HepG2 (cell line): Measurements from ENCODE around the gene PKMYT1. TPM values are rescaled to one million over a fixed set of nuclear protein-coding genes. Genes with fewer than 3 reads are reported as not detected.

Source experiments
- GLI4 ChIP-seq: sonication (generic); formaldehyde crosslinking; IDR thresholded peaks from 2 replicates; pipeline ENCODE4 v1.5.1; 2020; ENCODE audit warnings: missing genetic modification reagents, mild to moderate bottlenecking, moderate library complexity, borderline replicate concordance
- KDM2A ChIP-seq: sonication (generic); formaldehyde crosslinking; IDR thresholded peaks from 2 replicates; pipeline ENCODE4 v1.4.0; 2020; ENCODE audit warnings: low read depth, missing genetic modification reagents, borderline replicate concordance
- KLF15 ChIP-seq: sonication (generic); formaldehyde crosslinking; IDR thresholded peaks from 2 replicates; pipeline ENCODE4 v1.8.1; 2023; ENCODE audit warnings: borderline replicate concordance, mild to moderate bottlenecking, inconsistent platforms, missing genetic modification reagents, mixed read lengths
- MTA1 ChIP-seq: sonication (generic); formaldehyde crosslinking; IDR thresholded peaks from 2 replicates; pipeline ENCODE4 v1.4.0; 2020; ENCODE audit warnings: missing genetic modification reagents, mild to moderate bottlenecking, borderline replicate concordance
- RAD21 ChIP-seq: fragments of 450-650 bp; formaldehyde crosslinking; IDR thresholded peaks from 2 replicates; pipeline ENCODE4 v1.5.0; 2020; ENCODE audit warnings: mild to moderate bottlenecking
- SETDB1 ChIP-seq: sonication (generic); formaldehyde crosslinking; IDR thresholded peaks from 2 replicates; pipeline ENCODE4 v1.5.1; 2020; ENCODE audit warnings: missing genetic modification reagents, mild to moderate bottlenecking, borderline replicate concordance
- SIN3A ChIP-seq: IDR thresholded peaks from 2 replicates; pipeline ENCODE4 v1.6.1; 2011; ENCODE audit warnings: low read depth, mild to moderate bottlenecking, control low read depth, low read length, borderline replicate concordance
- SPEN ChIP-seq: sonication (generic); formaldehyde crosslinking; IDR thresholded peaks from 2 replicates; pipeline ENCODE4 v1.5.1; 2020; ENCODE audit warnings: low read depth, mild to moderate bottlenecking, missing genetic modification reagents
- SRSF1 ChIP-seq: fragments of 200-400 bp; formaldehyde crosslinking; optimal IDR thresholded peaks from 2 replicates; pipeline ENCODE3; 2017; ENCODE audit warnings: mild to moderate bottlenecking, low read depth, low read length, moderate library complexity
- ZNF572 ChIP-seq: sonication (generic); formaldehyde crosslinking; IDR thresholded peaks from 2 replicates; pipeline ENCODE4 v1.5.1; 2020; ENCODE audit warnings: mild to moderate bottlenecking, missing genetic modification reagents
- ZNF781 ChIP-seq: sonication (generic); formaldehyde crosslinking; IDR thresholded peaks from 2 replicates; pipeline ENCODE4 v1.5.1; 2020; ENCODE audit warnings: borderline replicate concordance, mild to moderate bottlenecking, missing genetic modification reagents; ENCODE audit errors: not compliant biosample characterization
- ZZZ3 ChIP-seq: sonication (generic); formaldehyde crosslinking; IDR thresholded peaks from 2 replicates; pipeline ENCODE4 v1.4.0; 2020; ENCODE audit warnings: missing genetic modification reagents, mild to moderate bottlenecking, borderline replicate concordance
- polyA plus RNA-seq, 8 experiments: library from polyadenylated mRNA; depleted of rRNA in 3 of 8; stranded (reverse) in 7 of 8; unstranded in 1 of 8; fragments of >200 nt; fragmentation: Illumina TruSeq in 4 of 8; extraction: Trizol in 4 of 8; gene quantifications; 2 replicates each; pipeline versions ENCODE4 v1.2.1 to v1.2.3, GENCODE V29; 2011 to 2016; ENCODE audit warnings: low read depth in 4 of 8, missing spikeins in 1 of 8, mixed read lengths in 1 of 8; ENCODE audit not compliant: insufficient read depth in 1 of 8
- total RNA-seq, 5 experiments: library from RNA; depleted of rRNA; stranded (reverse); fragments of >200 nt; fragmentation: Illumina TruSeq; extraction: Trizol; gene quantifications; 2 replicates each; pipeline ENCODE4 v1.2.3, GENCODE V29; 2016; ENCODE audit warnings: low read depth in 1 of 5
- TF ChIP-seq, protein P1 (sequence below): sonication (generic); formaldehyde crosslinking; IDR thresholded peaks from 2 replicates; pipeline ENCODE4 v1.5.0; 2020; ENCODE audit warnings: mild to moderate bottlenecking, missing genetic modification reagents
- TF ChIP-seq, protein P2 (sequence below): sonication (generic); formaldehyde crosslinking; IDR thresholded peaks from 2 replicates; pipeline ENCODE4 v1.5.0; 2020; ENCODE audit warnings: mild to moderate bottlenecking, missing genetic modification reagents, moderate library complexity
- TF ChIP-seq, protein P3 (sequence below), 2 experiments: sonication (generic) in 1 of 2; formaldehyde crosslinking in 1 of 2; IDR thresholded peaks; 2 replicates each; pipeline versions ENCODE4 v1.4.0 to v1.6.1; 2018 to 2020; ENCODE audit warnings: missing genetic modification reagents in 2 of 2, borderline replicate concordance in 1 of 2, low read depth in 1 of 2, mild to moderate bottlenecking in 1 of 2, missing biosample characterization in 1 of 2
- TF ChIP-seq, protein P4 (sequence below): sonication (generic); formaldehyde crosslinking; IDR thresholded peaks from 2 replicates; pipeline ENCODE4 v1.4.0; 2020; ENCODE audit warnings: mild to moderate bottlenecking, missing genetic modification reagents

PKMYT1 gene
- total and polyA plus RNA-seq, 2 of the 13 experiments (the other 11 are each of a cell fraction or from before 2014, with no cell fraction given), result 7.0 to 27.8 TPM

DNA sequence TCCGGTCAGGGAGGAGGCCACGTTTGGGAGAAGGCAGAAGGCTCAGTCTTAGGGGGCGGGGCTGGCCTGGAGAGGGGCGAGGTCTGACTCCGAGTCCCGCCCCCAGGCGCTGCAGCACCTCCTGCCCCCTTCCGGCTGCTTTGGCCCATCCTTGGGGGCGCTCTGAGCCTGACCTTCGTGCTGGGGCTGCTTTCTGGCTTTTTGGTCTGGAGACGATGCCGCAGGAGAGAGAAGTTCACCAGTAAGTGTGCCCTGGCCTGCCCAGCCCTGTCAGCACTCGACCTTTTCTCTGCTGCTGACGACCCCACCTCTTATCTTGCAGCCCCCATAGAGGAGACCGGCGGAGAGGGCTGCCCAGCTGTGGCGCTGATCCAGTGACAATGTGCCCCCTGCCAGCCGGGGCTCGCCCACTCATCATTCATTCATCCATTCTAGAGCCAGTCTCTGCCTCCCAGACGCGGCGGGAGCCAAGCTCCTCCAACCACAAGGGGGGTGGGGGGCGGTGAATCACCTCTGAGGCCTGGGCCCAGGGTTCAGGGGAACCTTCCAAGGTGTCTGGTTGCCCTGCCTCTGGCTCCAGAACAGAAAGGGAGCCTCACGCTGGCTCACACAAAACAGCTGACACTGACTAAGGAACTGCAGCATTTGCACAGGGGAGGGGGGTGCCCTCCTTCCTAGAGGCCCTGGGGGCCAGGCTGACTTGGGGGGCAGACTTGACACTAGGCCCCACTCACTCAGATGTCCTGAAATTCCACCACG lies 41.4 kb upstream of the PKMYT1 start (continued):
- TF ChIP-seq, protein P1, sequence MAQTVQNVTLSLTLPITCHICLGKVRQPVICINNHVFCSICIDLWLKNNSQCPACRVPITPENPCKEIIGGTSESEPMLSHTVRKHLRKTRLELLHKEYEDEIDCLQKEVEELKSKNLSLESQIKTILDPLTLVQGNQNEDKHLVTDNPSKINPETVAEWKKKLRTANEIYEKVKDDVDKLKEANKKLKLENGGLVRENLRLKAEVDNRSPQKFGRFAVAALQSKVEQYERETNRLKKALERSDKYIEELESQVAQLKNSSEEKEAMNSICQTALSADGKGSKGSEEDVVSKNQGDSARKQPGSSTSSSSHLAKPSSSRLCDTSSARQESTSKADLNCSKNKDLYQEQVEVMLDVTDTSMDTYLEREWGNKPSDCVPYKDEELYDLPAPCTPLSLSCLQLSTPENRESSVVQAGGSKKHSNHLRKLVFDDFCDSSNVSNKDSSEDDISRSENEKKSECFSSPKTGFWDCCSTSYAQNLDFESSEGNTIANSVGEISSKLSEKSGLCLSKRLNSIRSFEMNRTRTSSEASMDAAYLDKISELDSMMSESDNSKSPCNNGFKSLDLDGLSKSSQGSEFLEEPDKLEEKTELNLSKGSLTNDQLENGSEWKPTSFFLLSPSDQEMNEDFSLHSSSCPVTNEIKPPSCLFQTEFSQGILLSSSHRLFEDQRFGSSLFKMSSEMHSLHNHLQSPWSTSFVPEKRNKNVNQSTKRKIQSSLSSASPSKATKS (CRISPR knock-in tag), result no peak
- 0 out of 2 replicates have a peak, but pooled peaks have one; percentile 24 for TF ChIP-seq SIN3A
- 0 out of 2 replicates have a peak, but pooled peaks have one; percentile 38 for TF ChIP-seq GLI4
- TF ChIP-seq ZZZ3 (CRISPR knock-in tag), result no peak
- no peak for TF ChIP-seq SETDB1 (CRISPR knock-in tag)
- TF ChIP-seq RAD21 (CRISPR knock-in tag), result 0 out of 2 replicates have a peak, but pooled peaks have one; percentile 34
- TF ChIP-seq, protein P2, sequence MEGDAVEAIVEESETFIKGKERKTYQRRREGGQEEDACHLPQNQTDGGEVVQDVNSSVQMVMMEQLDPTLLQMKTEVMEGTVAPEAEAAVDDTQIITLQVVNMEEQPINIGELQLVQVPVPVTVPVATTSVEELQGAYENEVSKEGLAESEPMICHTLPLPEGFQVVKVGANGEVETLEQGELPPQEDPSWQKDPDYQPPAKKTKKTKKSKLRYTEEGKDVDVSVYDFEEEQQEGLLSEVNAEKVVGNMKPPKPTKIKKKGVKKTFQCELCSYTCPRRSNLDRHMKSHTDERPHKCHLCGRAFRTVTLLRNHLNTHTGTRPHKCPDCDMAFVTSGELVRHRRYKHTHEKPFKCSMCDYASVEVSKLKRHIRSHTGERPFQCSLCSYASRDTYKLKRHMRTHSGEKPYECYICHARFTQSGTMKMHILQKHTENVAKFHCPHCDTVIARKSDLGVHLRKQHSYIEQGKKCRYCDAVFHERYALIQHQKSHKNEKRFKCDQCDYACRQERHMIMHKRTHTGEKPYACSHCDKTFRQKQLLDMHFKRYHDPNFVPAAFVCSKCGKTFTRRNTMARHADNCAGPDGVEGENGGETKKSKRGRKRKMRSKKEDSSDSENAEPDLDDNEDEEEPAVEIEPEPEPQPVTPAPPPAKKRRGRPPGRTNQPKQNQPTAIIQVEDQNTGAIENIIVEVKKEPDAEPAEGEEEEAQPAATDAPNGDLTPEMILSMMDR (CRISPR knock-in tag), result peak; percentile 70
- TF ChIP-seq, protein P3, sequence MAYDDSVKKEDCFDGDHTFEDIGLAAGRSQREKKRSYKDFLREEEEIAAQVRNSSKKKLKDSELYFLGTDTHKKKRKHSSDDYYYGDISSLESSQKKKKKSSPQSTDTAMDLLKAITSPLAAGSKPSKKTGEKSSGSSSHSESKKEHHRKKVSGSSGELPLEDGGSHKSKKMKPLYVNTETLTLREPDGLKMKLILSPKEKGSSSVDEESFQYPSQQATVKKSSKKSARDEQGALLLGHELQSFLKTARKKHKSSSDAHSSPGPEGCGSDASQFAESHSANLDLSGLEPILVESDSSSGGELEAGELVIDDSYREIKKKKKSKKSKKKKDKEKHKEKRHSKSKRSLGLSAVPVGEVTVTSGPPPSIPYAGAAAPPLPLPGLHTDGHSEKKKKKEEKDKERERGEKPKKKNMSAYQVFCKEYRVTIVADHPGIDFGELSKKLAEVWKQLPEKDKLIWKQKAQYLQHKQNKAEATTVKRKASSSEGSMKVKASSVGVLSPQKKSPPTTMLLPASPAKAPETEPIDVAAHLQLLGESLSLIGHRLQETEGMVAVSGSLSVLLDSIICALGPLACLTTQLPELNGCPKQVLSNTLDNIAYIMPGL (CRISPR knock-in tag; IDR thresholded peaks at IDR 0.05; ENCODE audit: borderline replicate concordance in 1 of 2, low read depth in 1 of 2), result peak in 1 of 2 experiments; percentile 45; a peak in 1 of 4 replicates
- peak; percentile 47 for TF ChIP-seq SRSF1
- TF ChIP-seq ZNF572, result 0 out of 2 replicates have a peak, but pooled peaks have one; percentile 26
- TF ChIP-seq KDM2A (CRISPR knock-in tag), result no peak
- no peak for TF ChIP-seq KLF15 (CRISPR knock-in tag)
- no peak for TF ChIP-seq ZNF781 (CRISPR knock-in tag)
- TF ChIP-seq, protein P4, sequence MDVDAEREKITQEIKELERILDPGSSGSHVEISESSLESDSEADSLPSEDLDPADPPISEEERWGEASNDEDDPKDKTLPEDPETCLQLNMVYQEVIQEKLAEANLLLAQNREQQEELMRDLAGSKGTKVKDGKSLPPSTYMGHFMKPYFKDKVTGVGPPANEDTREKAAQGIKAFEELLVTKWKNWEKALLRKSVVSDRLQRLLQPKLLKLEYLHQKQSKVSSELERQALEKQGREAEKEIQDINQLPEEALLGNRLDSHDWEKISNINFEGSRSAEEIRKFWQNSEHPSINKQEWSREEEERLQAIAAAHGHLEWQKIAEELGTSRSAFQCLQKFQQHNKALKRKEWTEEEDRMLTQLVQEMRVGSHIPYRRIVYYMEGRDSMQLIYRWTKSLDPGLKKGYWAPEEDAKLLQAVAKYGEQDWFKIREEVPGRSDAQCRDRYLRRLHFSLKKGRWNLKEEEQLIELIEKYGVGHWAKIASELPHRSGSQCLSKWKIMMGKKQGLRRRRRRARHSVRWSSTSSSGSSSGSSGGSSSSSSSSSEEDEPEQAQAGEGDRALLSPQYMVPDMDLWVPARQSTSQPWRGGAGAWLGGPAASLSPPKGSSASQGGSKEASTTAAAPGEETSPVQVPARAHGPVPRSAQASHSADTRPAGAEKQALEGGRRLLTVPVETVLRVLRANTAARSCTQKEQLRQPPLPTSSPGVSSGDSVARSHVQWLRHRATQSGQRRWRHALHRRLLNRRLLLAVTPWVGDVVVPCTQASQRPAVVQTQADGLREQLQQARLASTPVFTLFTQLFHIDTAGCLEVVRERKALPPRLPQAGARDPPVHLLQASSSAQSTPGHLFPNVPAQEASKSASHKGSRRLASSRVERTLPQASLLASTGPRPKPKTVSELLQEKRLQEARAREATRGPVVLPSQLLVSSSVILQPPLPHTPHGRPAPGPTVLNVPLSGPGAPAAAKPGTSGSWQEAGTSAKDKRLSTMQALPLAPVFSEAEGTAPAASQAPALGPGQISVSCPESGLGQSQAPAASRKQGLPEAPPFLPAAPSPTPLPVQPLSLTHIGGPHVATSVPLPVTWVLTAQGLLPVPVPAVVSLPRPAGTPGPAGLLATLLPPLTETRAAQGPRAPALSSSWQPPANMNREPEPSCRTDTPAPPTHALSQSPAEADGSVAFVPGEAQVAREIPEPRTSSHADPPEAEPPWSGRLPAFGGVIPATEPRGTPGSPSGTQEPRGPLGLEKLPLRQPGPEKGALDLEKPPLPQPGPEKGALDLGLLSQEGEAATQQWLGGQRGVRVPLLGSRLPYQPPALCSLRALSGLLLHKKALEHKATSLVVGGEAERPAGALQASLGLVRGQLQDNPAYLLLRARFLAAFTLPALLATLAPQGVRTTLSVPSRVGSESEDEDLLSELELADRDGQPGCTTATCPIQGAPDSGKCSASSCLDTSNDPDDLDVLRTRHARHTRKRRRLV, result no peak
- no peak for TF ChIP-seq SPEN (CRISPR knock-in tag)
- 0 out of 2 replicates have a peak, but pooled peaks have one; percentile 13 for TF ChIP-seq MTA1 (CRISPR knock-in tag)
